Type B pancreatic cell (in vitro differentiated cells): ENCODE data around the gene NSD1. TPM values are rescaled to one million over a fixed set of nuclear protein-coding genes. Genes with fewer than 3 reads are reported as not detected.
A peak's percentile ranks its signal among the peaks of the same experiment; 100 is the strongest.

Experiments used
- DNase-seq: peaks from one replicate; pipeline ENCODE4 v3.0.0; 2021; ENCODE audit warnings: mixed read lengths; ENCODE audit not compliant: unreplicated experiment; ENCODE audit errors: extremely low spot score
- H3K27ac Mint-ChIP-seq: 2 replicates; pipeline ENCODE4 v1.8.0; 2021; ENCODE audit warnings: mild to moderate bottlenecking, mixed read lengths
- H3K27me3 Mint-ChIP-seq: 2 replicates; pipeline ENCODE4 v1.8.0; 2021; ENCODE audit warnings: mixed read lengths
- H3K36me3 Mint-ChIP-seq: 2 replicates; pipeline ENCODE4 v1.8.0; 2021; ENCODE audit warnings: mixed read lengths
- H3K4me1 Mint-ChIP-seq: one replicate; pipeline ENCODE4 v1.8.0; 2021; ENCODE audit warnings: mixed read lengths; ENCODE audit not compliant: unreplicated experiment
- H3K4me3 Mint-ChIP-seq: 2 replicates; pipeline ENCODE4 v1.8.0; 2021; ENCODE audit warnings: mild to moderate bottlenecking, mixed read lengths
- H3K9me3 Mint-ChIP-seq: 2 replicates; pipeline ENCODE4 v1.8.0; 2021; ENCODE audit warnings: mixed read lengths
- long read RNA-seq: library from polyadenylated mRNA; unstranded; transcript quantifications from one replicate; pipeline ENCODE4 v2.0.0, GENCODE V29; 2020
- total RNA-seq: library from RNA; stranded (reverse); gene quantifications from 2 replicates; pipeline ENCODE4 v1.2.1, GENCODE V29; 2021; ENCODE audit warnings: low replicate concordance
- TF ChIP-seq, protein P1 (sequence below): fragments of 200-600 bp; sonication (generic); conservative IDR thresholded peaks from 2 replicates; pipeline ENCODE4 v1.5.0; 2021; ENCODE audit warnings: antibody characterized with exemption, mild to moderate bottlenecking

NSD1 gene
- 99.6 and 115 TPM in 2 replicates for total RNA-seq
- long read RNA-seq, partial matches to known transcripts: 16 of 62 reads
- long read RNA-seq, other reads (novel, unspliced or antisense): 39 of 62 reads

GRCh38 chr5:177133096-177133852 is at the start of gene NSD1:
TSS of gene NSD1 (plus strand) at chr5:177133773. CDS start at chr5:177135104, 1,331 bp downstream.
- TF ChIP-seq, protein P1, sequence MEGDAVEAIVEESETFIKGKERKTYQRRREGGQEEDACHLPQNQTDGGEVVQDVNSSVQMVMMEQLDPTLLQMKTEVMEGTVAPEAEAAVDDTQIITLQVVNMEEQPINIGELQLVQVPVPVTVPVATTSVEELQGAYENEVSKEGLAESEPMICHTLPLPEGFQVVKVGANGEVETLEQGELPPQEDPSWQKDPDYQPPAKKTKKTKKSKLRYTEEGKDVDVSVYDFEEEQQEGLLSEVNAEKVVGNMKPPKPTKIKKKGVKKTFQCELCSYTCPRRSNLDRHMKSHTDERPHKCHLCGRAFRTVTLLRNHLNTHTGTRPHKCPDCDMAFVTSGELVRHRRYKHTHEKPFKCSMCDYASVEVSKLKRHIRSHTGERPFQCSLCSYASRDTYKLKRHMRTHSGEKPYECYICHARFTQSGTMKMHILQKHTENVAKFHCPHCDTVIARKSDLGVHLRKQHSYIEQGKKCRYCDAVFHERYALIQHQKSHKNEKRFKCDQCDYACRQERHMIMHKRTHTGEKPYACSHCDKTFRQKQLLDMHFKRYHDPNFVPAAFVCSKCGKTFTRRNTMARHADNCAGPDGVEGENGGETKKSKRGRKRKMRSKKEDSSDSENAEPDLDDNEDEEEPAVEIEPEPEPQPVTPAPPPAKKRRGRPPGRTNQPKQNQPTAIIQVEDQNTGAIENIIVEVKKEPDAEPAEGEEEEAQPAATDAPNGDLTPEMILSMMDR: no peak
- peak within 1 kb of the TSS; percentile 82 for H3K27ac Mint-ChIP-seq

GRCh38 chr5:177084175-177084574 is 49.4 kb upstream of the NSD1 start:
- H3K36me3 Mint-ChIP-seq: no peaks in the 10 kb centered on the region
- no peak overlapping the region for H3K4me3 Mint-ChIP-seq
- peak overlapping the region; percentile 12 for H3K27ac Mint-ChIP-seq
- TF ChIP-seq, protein P1: no peak
- no peaks in the 10 kb centered on the region for H3K9me3 Mint-ChIP-seq
- no peak for DNase-seq
- H3K4me1 Mint-ChIP-seq: peaks cover 20% of the 10 kb centered on the region
- H3K27me3 Mint-ChIP-seq: peaks cover 23% of the 10 kb centered on the region

More at GRCh38 chr5:177133096-177133852, at the start of gene NSD1:
- no peaks in the 10 kb centered on the region for H3K27me3 Mint-ChIP-seq
- peak within 1 kb of the TSS; percentile 92 for H3K4me3 Mint-ChIP-seq
- peak; percentile 89 for DNase-seq
- no peaks in the 10 kb centered on the region for H3K9me3 Mint-ChIP-seq
- peaks cover 24% of the 10 kb centered on the region for H3K36me3 Mint-ChIP-seq
- peaks cover 22% of the 10 kb centered on the region for H3K4me1 Mint-ChIP-seq

GRCh38 chr5:177085985-177086653 is 47.5 kb upstream of the NSD1 start:
- Mint-ChIP-seq H3K36me3 (no peaks in the 10 kb centered on the region), H3K27me3 (peaks cover 25% of the 10 kb centered on the region), H3K4me1 (peaks cover 25% of the 10 kb centered on the region), H3K9me3 (no peaks in the 10 kb centered on the region), H3K27ac (peak overlapping the region; percentile 91), H3K4me3 (peak overlapping the region; percentile 78)
- no peak for DNase-seq
- TF ChIP-seq, protein P1: no peak

DNA sequence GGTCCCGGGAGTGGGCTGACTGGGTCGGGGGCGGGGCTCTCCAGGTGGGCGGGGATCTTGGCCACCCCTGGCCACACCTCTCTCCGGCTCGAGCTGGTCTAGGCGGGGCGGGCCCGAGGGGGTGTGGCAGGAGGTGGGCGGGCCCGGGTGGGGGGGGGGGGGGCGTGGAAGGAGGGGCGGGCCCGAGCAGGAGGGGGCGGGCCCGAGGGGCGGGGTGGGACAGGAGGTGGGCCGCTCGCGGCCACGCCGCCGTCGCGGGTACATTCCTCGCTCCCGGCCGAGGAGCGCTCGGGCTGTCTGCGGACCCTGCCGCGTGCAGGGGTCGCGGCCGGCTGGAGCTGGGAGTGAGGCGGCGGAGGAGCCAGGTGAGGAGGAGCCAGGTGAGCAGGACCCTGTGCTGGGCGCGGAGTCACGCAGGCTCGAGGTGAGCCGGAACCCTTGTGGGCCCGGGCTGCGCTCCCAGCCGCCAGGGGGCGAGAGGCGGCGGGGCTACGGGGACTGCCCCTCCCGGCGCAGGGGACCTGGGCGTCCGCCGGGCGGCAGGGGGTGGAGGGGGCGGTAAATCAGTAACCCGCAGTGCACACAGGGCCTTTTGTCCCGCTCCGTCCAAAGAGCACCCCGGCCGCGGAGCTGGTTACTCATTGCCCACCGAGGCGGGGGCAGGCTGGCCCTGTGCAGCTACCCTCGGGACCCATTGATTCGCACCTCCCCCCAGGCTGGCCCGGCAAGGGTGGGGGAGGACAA is 46.7 kb upstream of the NSD1 start, which contains the start of gene FGFR4:
TSS of gene FGFR4 (plus strand) at position 262 of the 744 bp plus-strand sequence. CDS start 2,688 bp downstream, outside the sequence.
- Mint-ChIP-seq H3K27ac (peak within 1 kb of the TSS; percentile 91), H3K27me3 (peaks cover 25% of the 10 kb centered on the region)

More for the DNA sequence above, 46.7 kb upstream of the NSD1 start, which contains the start of gene FGFR4:
- TF ChIP-seq, protein P1: peak; percentile 78
- peak within 1 kb of the TSS; percentile 80 for H3K4me3 Mint-ChIP-seq
- H3K4me1 Mint-ChIP-seq: peaks cover 25% of the 10 kb centered on the region
- DNase-seq: peak; percentile 83
- H3K36me3 Mint-ChIP-seq: no peaks in the 10 kb centered on the region
- H3K9me3 Mint-ChIP-seq: no peaks in the 10 kb centered on the region
